ENCODE results near the gene ANKH. TPM values are rescaled to one million over a fixed set of nuclear protein-coding genes. Genes with fewer than 3 reads are reported as not detected.

Gene ANKH
- polyA plus RNA-seq, 1 experiment, result 14.2 TPM

GRCh38 chr5:14674983-14675854 lies 196.4 kb downstream of the ANKH start:
- no peaks in the 10 kb centered on the region for H3K9me3 ChIP-seq (ENCODE audit: control insufficient read depth, insufficient read depth, low read length)
- no peak overlapping the region for H3K4me3 ChIP-seq (ENCODE audit: low read depth, low read length)
- ChIA-PET POLR2A (no interaction called here), CTCF (interaction anchor here (1.0 to 2.9 kb wide), 6 partner anchors 9 to 339 kb away, joined by 3 to 12 read pairs (median 5); no protein-coding TSS in a partner anchor)
- H3K27me3 ChIP-seq (ENCODE audit: control insufficient read depth, insufficient read depth, low read length), result no peaks in the 10 kb centered on the region
- no peak overlapping the region for H3K27ac ChIP-seq (ENCODE audit: low read depth, low read length)
- no peak for TF ChIP-seq CTCF (IDR thresholded peaks at IDR 0.05; ENCODE audit: low read depth, low read length)
- DNase-seq (ENCODE audit: low read depth, low spot score), result no peak

GRCh38 chr5:14673443-14673842 lies 198.1 kb downstream of the ANKH start:
- no peaks in the 10 kb centered on the region for H3K27me3 ChIP-seq (ENCODE audit: control insufficient read depth, insufficient read depth, low read length)
- ChIA-PET CTCF (interaction anchor here (1.3 kb wide), 1 partner anchor 12 kb away, joined by 5 read pairs; no protein-coding TSS in a partner anchor), POLR2A (no interaction called here)
- no peak for DNase-seq (ENCODE audit: low read depth, low spot score)
- H3K27ac ChIP-seq (ENCODE audit: low read depth, low read length), result no peak overlapping the region
- no peak for TF ChIP-seq CTCF (IDR thresholded peaks at IDR 0.05; ENCODE audit: low read depth, low read length)
- H3K9me3 ChIP-seq (ENCODE audit: control insufficient read depth, insufficient read depth, low read length), result no peaks in the 10 kb centered on the region
- no peak overlapping the region for H3K4me3 ChIP-seq (ENCODE audit: low read depth, low read length)

- DNase-seq (ENCODE audit: low read depth, low spot score), result no peak
- H3K4me3 ChIP-seq (ENCODE audit: low read depth, low read length), result no peak overlapping the region
- H3K27me3 ChIP-seq (ENCODE audit: control insufficient read depth, insufficient read depth, low read length), result no peaks in the 10 kb centered on the region
- no peaks in the 10 kb centered on the region for H3K9me3 ChIP-seq (ENCODE audit: control insufficient read depth, insufficient read depth, low read length)
- no peak overlapping the region for H3K27ac ChIP-seq (ENCODE audit: low read depth, low read length)
- POLR2A ChIA-PET, result no interaction called here
- no peak for TF ChIP-seq CTCF (IDR thresholded peaks at IDR 0.05; ENCODE audit: low read depth, low read length)
- CTCF ChIA-PET, result interaction anchor here (1.3 kb wide), 1 partner anchor 13 kb away, joined by 5 read pairs; no protein-coding TSS in a partner anchor
These were observed 198.8 kb downstream of the ANKH start for GRCh38 chr5:14672484-14673394.

GRCh38 chr5:14672082-14672481 lies 199.5 kb downstream of the ANKH start:
- TF ChIP-seq CTCF (IDR thresholded peaks at IDR 0.05; ENCODE audit: low read depth, low read length), result no peak
- ChIA-PET CTCF (interaction anchor here (0.7 to 1.3 kb wide), 2 partner anchors 13 to 252 kb away, joined by 3 to 5 read pairs; no protein-coding TSS in a partner anchor), POLR2A (no interaction called here)

More at GRCh38 chr5:14672082-14672481, 199.5 kb downstream of the ANKH start:
- Histone ChIP-seq H3K27ac (ENCODE audit: low read depth, low read length) (no peak overlapping the region), H3K9me3 (ENCODE audit: control insufficient read depth, insufficient read depth, low read length) (no peaks in the 10 kb centered on the region), H3K4me3 (ENCODE audit: low read depth, low read length) (no peak overlapping the region), H3K27me3 (ENCODE audit: control insufficient read depth, insufficient read depth, low read length) (no peaks in the 10 kb centered on the region)
- DNase-seq (ENCODE audit: low read depth, low spot score), result no peak
